Measurements from ENCODE around the gene HAUS8.

DNA sequence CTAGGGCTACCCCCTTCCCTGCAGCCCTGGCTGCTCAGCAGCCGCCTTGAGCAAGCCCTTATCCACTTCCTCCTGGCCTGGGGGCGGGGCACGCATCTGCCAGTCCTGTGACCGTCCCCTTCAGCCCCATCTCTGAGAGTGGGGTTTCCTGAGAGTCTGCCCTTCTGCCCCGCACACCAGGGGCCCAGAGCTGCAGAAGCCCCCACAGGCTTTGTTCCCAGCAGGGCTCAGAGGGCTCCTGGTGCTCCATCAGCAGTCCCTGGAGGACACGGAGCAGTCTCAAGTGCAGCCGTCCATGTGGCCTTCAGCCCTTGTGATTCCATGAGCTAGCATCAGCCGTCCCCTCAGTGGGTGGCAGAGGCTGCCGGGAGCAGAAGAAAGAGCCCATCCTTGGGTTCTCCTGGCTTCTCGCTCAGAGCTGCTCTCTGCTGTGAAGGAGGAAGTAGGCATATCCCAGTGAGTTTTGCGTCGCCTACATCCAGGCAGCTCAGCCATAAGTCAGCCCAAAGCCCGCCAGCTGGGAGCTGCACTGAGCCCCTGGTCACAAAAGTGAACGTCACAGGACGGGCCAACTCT, 16.6 kb upstream of the HAUS8 start:
- TF ChIP-seq, protein P1, sequence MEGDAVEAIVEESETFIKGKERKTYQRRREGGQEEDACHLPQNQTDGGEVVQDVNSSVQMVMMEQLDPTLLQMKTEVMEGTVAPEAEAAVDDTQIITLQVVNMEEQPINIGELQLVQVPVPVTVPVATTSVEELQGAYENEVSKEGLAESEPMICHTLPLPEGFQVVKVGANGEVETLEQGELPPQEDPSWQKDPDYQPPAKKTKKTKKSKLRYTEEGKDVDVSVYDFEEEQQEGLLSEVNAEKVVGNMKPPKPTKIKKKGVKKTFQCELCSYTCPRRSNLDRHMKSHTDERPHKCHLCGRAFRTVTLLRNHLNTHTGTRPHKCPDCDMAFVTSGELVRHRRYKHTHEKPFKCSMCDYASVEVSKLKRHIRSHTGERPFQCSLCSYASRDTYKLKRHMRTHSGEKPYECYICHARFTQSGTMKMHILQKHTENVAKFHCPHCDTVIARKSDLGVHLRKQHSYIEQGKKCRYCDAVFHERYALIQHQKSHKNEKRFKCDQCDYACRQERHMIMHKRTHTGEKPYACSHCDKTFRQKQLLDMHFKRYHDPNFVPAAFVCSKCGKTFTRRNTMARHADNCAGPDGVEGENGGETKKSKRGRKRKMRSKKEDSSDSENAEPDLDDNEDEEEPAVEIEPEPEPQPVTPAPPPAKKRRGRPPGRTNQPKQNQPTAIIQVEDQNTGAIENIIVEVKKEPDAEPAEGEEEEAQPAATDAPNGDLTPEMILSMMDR (IDR thresholded peaks at IDR 0.05), result no peak
- no peak for TF ChIP-seq POLR2A (IDR thresholded peaks at IDR 0.05)
